Activated naive CD8-positive, alpha-beta T cell treated with anti-CD3 and anti-CD28 coated beads for 36 hours (primary cell): Measurements from ENCODE around the gene MACROD2. TPM values are rescaled to one million over a fixed set of nuclear protein-coding genes. Genes with fewer than 3 reads are reported as not detected.
"Not testable (repeated sequence)": the region's sequence is repeated elsewhere in the genome, so short reads cannot be mapped to it uniquely, and the experiment has no call there.

Source experiments
- DNase-seq: peaks from one replicate; pipeline ENCODE4 v3.0.0; 2021
- H3K27ac Mint-ChIP-seq: one replicate; pipeline ENCODE4 v1.8.0; 2022; ENCODE audit warnings: mild to moderate bottlenecking, moderate library complexity, mixed read lengths
- H3K27me3 Mint-ChIP-seq: one replicate; pipeline ENCODE4 v1.8.0; 2022; ENCODE audit warnings: mild to moderate bottlenecking, mixed read lengths
- H3K36me3 Mint-ChIP-seq: one replicate; pipeline ENCODE4 v1.8.0; 2021; ENCODE audit warnings: mild to moderate bottlenecking, mixed read lengths
- H3K4me1 Mint-ChIP-seq: one replicate; pipeline ENCODE4 v1.8.0; 2021; ENCODE audit warnings: mixed read lengths
- H3K4me3 Mint-ChIP-seq: one replicate; pipeline ENCODE4 v1.8.0; 2022; ENCODE audit warnings: mild to moderate bottlenecking, moderate library complexity, mixed read lengths
- H3K9me3 Mint-ChIP-seq: one replicate; pipeline ENCODE4 v1.8.0; 2022; ENCODE audit warnings: mixed read lengths
- total RNA-seq, 2 experiments: library from RNA; stranded (reverse); gene quantifications; one replicate each; pipeline ENCODE4 v1.2.3, GENCODE V29; 2021

The MACROD2 gene
- total RNA-seq, 2 experiments from 2014 or later = 0.12 to 0.14 TPM

DNA sequence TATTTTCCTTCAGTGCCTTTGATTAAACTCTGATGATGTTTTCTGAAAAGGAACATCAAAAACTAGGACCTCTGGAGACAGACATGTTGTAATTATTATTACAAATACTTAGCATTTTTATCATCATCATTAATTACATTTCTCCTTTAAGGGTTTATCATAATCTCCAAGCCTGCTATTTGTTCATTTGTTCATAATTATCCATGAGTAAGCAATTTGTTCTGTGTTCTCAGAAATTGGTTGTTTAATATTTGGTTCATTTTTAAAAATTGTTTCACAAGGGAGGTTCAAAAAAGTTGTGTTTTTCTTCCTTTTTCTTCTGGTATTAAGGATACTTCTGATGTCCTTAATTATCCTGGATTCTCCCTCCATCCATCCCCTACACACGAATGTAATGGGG is 1192.3 kb downstream of the MACROD2 start:
- no peak for DNase-seq
- no peaks in the 10 kb centered on the region for H3K36me3 Mint-ChIP-seq

DNA sequence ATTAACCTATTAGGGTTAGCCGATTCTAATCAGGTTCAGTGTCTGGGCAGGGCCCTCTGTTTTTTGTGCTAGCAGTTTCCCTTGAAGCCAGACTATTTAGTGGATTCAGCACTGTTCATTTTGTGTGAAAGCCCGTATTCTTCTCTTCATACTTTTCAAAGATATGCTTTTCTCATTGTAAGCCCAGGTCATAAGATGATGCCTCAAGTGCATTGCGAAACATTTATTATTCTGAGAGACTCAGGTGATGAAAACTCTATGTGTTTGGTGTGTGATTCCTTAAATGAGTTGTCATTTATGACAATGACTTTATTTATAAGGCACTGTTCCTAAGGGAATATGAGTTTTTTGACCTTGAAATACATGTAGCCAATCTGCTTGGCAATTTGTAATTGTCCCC is 1193.1 kb downstream of the MACROD2 start:
- Mint-ChIP-seq H3K36me3 (no peaks in the 10 kb centered on the region), H3K4me1 (no peaks in the 10 kb centered on the region), H3K27me3 (no peaks in the 10 kb centered on the region), H3K27ac (no peak overlapping the region), H3K9me3 (no peaks in the 10 kb centered on the region), H3K4me3 (no peak overlapping the region)
- DNase-seq = no peak

More for the DNA sequence above, 1192.3 kb downstream of the MACROD2 start:
- Mint-ChIP-seq H3K4me3 (no peak overlapping the region), H3K9me3 (no peaks in the 10 kb centered on the region), H3K27me3 (no peaks in the 10 kb centered on the region), H3K27ac (no peak overlapping the region), H3K4me1 (no peaks in the 10 kb centered on the region)

DNA sequence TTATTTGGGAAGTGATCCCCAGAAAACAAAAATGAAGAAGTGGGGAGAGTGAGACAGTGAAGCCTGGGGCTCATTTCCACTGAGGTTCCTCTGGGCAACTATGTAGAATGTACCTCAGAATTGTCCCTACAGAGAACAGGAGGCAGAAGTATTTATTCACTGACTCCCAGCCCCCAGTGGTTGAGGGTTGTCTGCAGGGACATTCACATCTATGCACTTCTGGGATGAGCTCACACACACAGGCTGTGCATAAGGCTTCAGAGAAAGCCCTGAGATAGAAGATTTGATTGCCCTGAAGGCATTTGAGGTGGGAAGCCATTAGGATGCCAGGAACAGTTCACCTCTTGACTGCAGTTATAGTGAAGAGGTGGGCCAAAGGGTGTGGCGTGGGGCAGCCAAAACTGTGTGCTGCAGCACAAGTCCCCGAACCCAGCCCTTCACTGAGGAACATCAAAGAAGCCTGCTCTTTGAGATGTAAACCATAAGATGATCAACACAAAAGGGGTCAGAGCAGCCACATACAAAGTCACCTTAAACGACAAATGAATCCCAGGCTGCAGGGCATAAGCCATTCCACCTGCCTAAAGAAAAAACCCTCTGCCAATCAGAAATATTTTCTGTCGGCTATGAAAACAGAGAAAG is 1195.9 kb downstream of the MACROD2 start:
- H3K27me3 Mint-ChIP-seq = no peaks in the 10 kb centered on the region
- H3K9me3 Mint-ChIP-seq = no peaks in the 10 kb centered on the region
- no peaks in the 10 kb centered on the region for H3K36me3 Mint-ChIP-seq
- no peak for DNase-seq
- H3K4me3 Mint-ChIP-seq = no peak overlapping the region
- no peak overlapping the region for H3K27ac Mint-ChIP-seq
- H3K4me1 Mint-ChIP-seq = no peaks in the 10 kb centered on the region

GRCh38 chr20:15195378-15195777 is 1200.1 kb downstream of the MACROD2 start:
- DNase-seq = no peak
- Mint-ChIP-seq H3K4me3 (no peak overlapping the region), H3K36me3 (no peaks in the 10 kb centered on the region), H3K27ac (no peak overlapping the region), H3K27me3 (no peaks in the 10 kb centered on the region), H3K4me1 (peaks cover 2% of the 10 kb centered on the region), H3K9me3 (no peaks in the 10 kb centered on the region)

GRCh38 chr20:15196547-15197255 is 1201.4 kb downstream of the MACROD2 start:
- H3K4me1 Mint-ChIP-seq = peaks cover 2% of the 10 kb centered on the region
- H3K36me3 Mint-ChIP-seq = no peaks in the 10 kb centered on the region
- no peak overlapping the region for H3K4me3 Mint-ChIP-seq
- H3K27me3 Mint-ChIP-seq = no peaks in the 10 kb centered on the region
- H3K27ac Mint-ChIP-seq = no peak overlapping the region
- no peaks in the 10 kb centered on the region for H3K9me3 Mint-ChIP-seq
- no peak for DNase-seq

DNA sequence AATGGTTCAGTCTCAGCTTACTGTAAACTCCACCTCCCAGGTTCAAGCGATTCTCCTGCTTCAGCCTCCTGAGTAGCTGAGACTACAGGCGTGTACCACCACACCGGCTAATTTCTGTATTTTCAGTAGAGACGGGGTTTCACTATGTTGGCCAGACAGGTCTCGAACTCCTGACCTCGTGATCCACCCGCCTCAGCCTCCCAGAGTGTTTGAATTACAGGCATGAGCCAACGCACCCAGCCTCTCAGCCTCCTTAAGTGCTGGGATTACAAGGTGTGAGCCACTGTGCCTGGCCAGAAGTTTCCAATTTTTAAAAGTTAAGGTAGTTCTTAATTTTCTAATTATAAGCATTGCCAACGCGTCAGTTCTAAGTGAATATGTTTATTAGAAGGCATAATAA is 1202.7 kb downstream of the MACROD2 start:
- H3K9me3 Mint-ChIP-seq, H3K36me3 Mint-ChIP-seq, H3K27me3 Mint-ChIP-seq, H3K4me3 Mint-ChIP-seq, H3K27ac Mint-ChIP-seq, DNase-seq, H3K4me1 Mint-ChIP-seq: not testable (repeated sequence)

GRCh38 chr20:15199698-15200097 is 1204.4 kb downstream of the MACROD2 start:
- H3K27ac Mint-ChIP-seq = no peak overlapping the region

DNA sequence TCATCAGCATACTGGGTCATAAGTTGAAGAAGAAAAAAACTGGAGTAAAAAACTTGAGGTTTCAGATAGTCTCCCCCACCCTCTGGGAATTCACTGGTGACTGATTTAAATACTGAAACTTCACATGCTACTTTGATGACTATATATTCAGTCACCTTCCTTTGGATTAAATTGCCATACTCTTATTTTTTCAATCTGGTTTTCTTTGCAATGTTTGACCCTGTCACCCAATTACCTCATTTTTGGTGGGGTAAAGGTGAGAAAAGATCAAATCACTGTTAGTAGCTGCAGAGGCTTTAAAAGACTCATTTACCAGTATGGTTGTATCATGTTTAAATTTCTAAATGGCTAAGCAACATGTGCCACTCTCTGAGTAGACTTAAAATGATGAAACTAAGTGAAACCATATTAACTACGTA is 1204.8 kb downstream of the MACROD2 start:
- Mint-ChIP-seq H3K9me3 (no peaks in the 10 kb centered on the region), H3K27me3 (no peaks in the 10 kb centered on the region), H3K4me3 (no peak overlapping the region), H3K36me3 (no peaks in the 10 kb centered on the region), H3K27ac (no peak overlapping the region), H3K4me1 (peaks cover 2% of the 10 kb centered on the region)
- DNase-seq = no peak

More at GRCh38 chr20:15199698-15200097, 1204.4 kb downstream of the MACROD2 start:
- Mint-ChIP-seq H3K4me3 (no peak overlapping the region), H3K9me3 (no peaks in the 10 kb centered on the region), H3K4me1 (peaks cover 2% of the 10 kb centered on the region), H3K27me3 (no peaks in the 10 kb centered on the region), H3K36me3 (no peaks in the 10 kb centered on the region)
- no peak for DNase-seq

DNA sequence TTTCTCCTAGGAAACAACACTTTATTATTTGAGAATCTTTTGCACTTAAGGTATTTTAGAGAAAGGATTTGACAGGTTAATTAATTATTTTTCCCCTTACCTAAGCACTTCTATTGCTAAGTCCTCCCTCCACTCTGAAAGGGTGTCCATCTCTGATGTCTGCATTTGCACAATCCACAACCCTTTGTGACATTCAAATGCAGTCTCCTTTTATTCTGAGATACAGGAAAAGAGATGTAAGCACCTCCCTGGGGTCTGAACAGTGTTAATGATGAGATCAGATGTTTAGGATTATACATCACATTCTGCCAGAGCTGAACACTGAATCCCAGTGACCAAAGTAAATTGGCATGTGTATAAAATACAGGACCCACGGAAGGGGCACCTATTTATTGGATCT is 1206.3 kb downstream of the MACROD2 start:
- Mint-ChIP-seq H3K9me3 (peaks cover 1% of the 10 kb centered on the region), H3K4me3 (no peak overlapping the region), H3K36me3 (no peaks in the 10 kb centered on the region), H3K27ac (no peak overlapping the region), H3K27me3 (no peaks in the 10 kb centered on the region), H3K4me1 (peaks cover 2% of the 10 kb centered on the region)
- no peak for DNase-seq

DNA sequence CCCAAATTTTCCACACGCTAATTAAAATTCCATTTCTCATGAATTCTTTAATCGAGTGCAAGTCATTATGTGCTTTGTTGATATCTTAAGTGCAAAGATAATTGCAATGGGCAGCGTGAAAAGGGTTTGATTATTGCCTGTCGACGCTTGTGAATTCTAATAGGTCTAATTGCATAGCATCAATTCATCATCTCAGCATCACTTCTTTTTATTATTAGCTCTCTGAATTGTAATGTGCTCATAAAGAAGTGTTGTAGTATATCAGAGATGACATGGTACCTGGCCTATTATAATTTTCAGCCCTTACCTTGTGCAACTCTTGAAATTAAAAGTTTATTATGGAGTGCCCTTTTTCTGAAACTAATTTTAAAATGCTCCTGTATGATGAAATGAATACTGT is 1208.9 kb downstream of the MACROD2 start:
- Mint-ChIP-seq H3K4me3 (no peak overlapping the region), H3K27ac (no peak overlapping the region), H3K27me3 (no peaks in the 10 kb centered on the region), H3K4me1 (peaks cover 2% of the 10 kb centered on the region), H3K9me3 (peaks cover 12% of the 10 kb centered on the region), H3K36me3 (no peaks in the 10 kb centered on the region)
- DNase-seq = no peak

GRCh38 chr20:15205028-15205427 is 1209.7 kb downstream of the MACROD2 start:
- Mint-ChIP-seq H3K36me3 (no peaks in the 10 kb centered on the region), H3K27ac (no peak overlapping the region), H3K4me1 (no peaks in the 10 kb centered on the region), H3K9me3 (peaks cover 12% of the 10 kb centered on the region), H3K27me3 (no peaks in the 10 kb centered on the region), H3K4me3 (no peak overlapping the region)
- no peak for DNase-seq

- DNase-seq = no peak
- H3K36me3 Mint-ChIP-seq = no peaks in the 10 kb centered on the region
- no peak overlapping the region for H3K4me3 Mint-ChIP-seq
- peaks cover 15% of the 10 kb centered on the region for H3K9me3 Mint-ChIP-seq
- H3K27me3 Mint-ChIP-seq = no peaks in the 10 kb centered on the region
- H3K4me1 Mint-ChIP-seq = no peaks in the 10 kb centered on the region
- H3K27ac Mint-ChIP-seq = no peak overlapping the region
Measured at GRCh38 chr20:15205719-15206118, 1210.4 kb downstream of the MACROD2 start.

DNA sequence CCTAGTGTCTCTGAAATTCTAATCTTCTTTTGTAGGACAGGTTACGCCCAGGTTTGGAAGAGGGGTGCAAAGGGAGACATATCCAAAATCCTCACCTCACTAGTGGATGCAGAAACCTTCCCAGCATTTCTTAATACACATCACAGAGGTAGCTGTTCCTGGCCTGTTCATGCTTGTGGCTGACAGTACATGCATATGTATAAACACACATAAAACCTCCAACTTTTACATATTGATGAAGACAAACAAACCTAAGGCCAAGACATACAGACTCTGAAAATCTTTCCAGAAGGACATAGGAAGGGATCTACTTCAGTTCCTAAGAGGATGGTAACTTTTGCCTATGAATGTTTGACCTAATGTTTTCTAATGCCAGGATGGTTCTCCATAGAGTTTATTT is 1214.2 kb downstream of the MACROD2 start:
- no peaks in the 10 kb centered on the region for H3K27me3 Mint-ChIP-seq
- H3K4me3 Mint-ChIP-seq = no peak overlapping the region
- no peak overlapping the region for H3K27ac Mint-ChIP-seq
- H3K9me3 Mint-ChIP-seq = peaks cover 17% of the 10 kb centered on the region
- no peaks in the 10 kb centered on the region for H3K36me3 Mint-ChIP-seq
- no peak for DNase-seq
- no peaks in the 10 kb centered on the region for H3K4me1 Mint-ChIP-seq

DNA sequence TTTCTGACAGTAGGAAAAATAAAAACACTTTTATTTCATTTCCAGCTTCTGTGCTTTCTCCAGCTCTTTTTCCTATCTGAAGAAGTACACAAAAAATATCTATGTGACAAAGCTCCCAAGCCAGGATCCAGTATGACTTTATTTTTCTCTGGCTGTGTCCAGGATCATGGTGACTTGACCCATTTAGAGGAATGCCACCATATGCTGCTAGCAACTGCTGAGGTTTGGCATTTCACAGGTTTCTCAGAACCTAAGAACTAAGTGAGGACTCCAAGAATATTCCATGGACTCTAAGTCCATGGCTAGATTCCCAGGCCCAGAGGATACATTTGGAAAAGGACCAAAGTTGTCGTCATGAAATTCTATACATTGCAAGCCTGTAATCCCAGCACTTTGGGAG is 1218.7 kb downstream of the MACROD2 start:
- no peaks in the 10 kb centered on the region for H3K36me3 Mint-ChIP-seq

GRCh38 chr20:15220009-15220656 is 1224.8 kb downstream of the MACROD2 start:
- H3K9me3 Mint-ChIP-seq = no peaks in the 10 kb centered on the region
- no peak overlapping the region for H3K27ac Mint-ChIP-seq
- DNase-seq = no peak
- no peaks in the 10 kb centered on the region for H3K36me3 Mint-ChIP-seq
- H3K27me3 Mint-ChIP-seq = no peaks in the 10 kb centered on the region
- H3K4me1 Mint-ChIP-seq = no peaks in the 10 kb centered on the region
- no peak overlapping the region for H3K4me3 Mint-ChIP-seq

More for the DNA sequence above, 1218.7 kb downstream of the MACROD2 start:
- no peak overlapping the region for H3K27ac Mint-ChIP-seq
- no peak for DNase-seq
- H3K4me1 Mint-ChIP-seq = no peaks in the 10 kb centered on the region
- peaks cover 5% of the 10 kb centered on the region for H3K9me3 Mint-ChIP-seq
- no peaks in the 10 kb centered on the region for H3K27me3 Mint-ChIP-seq
- H3K4me3 Mint-ChIP-seq = no peak overlapping the region
